Adrenal gland (tissue), 12 donors: ENCODE results near the gene KLHL42. TPM values are rescaled to one million over a fixed set of nuclear protein-coding genes. Genes with fewer than 3 reads are reported as not detected.

ENCODE experiments used
- DNase-seq, 7 donors: peaks; one replicate each; pipeline ENCODE4 v3.0.0-alpha.2; 2019 to 2020
- H3K27ac ChIP-seq, 5 donors: fragments of 200-600 bp; sonication (generic) in 4 of 5; 1 replicate in 3 of 5; 2 replicates in 2 of 5; pipeline versions ENCODE4 v1.5.1 to v1.8.0; 2016 to 2020; ENCODE audit warnings: mild to moderate bottlenecking in 1 of 5
- H3K27me3 ChIP-seq: fragments of 200-600 bp; 2 replicates; pipeline ENCODE4 v1.8.0; 2021
- H3K36me3 ChIP-seq, 2 donors: fragments of 200-600 bp; replicated peaks in 1 of 2; 1 replicate in 1 of 2; 2 replicates in 1 of 2; pipeline versions ENCODE4 v1.5.1 to v1.8.0; 2018 to 2022
- H3K4me1 ChIP-seq, 2 donors: fragments of 200-600 bp; replicated peaks in 1 of 2; 1 replicate in 1 of 2; 2 replicates in 1 of 2; pipeline versions ENCODE4 v1.5.1 to v1.8.0; 2018 to 2021
- H3K4me3 ChIP-seq, 4 donors: fragments of 200-600 bp; sonication (generic) in 3 of 4; one replicate each; pipeline ENCODE4 v1.5.1; 2016 to 2018
- H3K9me3 ChIP-seq, 3 donors: fragments of 200-600 bp; sonication (generic) in 1 of 3; replicated peaks in 1 of 3; 1 replicate in 2 of 3; 2 replicates in 1 of 3; pipeline versions ENCODE4 v1.5.1 to v1.8.0; 2016 to 2021
- CTCF ChIP-seq, 6 experiments: fragments of 450-650 bp in 4 of 6; fragments of 200-600 bp in 2 of 6; sonication (generic) in 1 of 6; IDR thresholded peaks; 1 replicate in 5 of 6; 2 replicates in 1 of 6; pipeline versions ENCODE4 v1.5.1 to v1.8.0; 2016 to 2021; ENCODE audit warnings: antibody characterized with exemption in 6 of 6, mild to moderate bottlenecking in 2 of 6, moderate library complexity in 1 of 6
- POLR2A ChIP-seq, 2 donors: fragments of 450-650 bp; IDR thresholded peaks; one replicate each; pipeline ENCODE4 v1.6.1; 2017; ENCODE audit warnings: antibody characterized with exemption in 2 of 2, mild to moderate bottlenecking in 2 of 2, moderate library complexity in 1 of 2
- WGBS, 4 donors: extraction: QIAGEN DNeasy Blood & Tissue Kit in 2 of 4; methylation state at CpG; one replicate each; pipeline versions ENCODE4 v1.1.5 to v1.1.7; 2013 to 2017; 5-methylcytosine and 5-hydroxymethylcytosine counted together
- intact Hi-C, 2 donors: fragments of 100-400 bp; cut with DNase I; formaldehyde crosslinking; loops; one replicate each; pipeline versions ENCODE4 v1.14.1 to v1.15.0; 2022 to 2023
- polyA plus RNA-seq, 3 donors: library from polyadenylated mRNA; stranded (reverse); fragments of 200-250 nt in 2 of 3; fragments of 350-450 nt in 1 of 3; fragmentation: Illumina TruSeq in 1 of 3; extraction: RNeasy Lipid Tissue Mini Kit (QIAGEN cat#74804) in 1 of 3; gene quantifications; one replicate each; pipeline ENCODE4 v1.2.3, GENCODE V29; 2013 to 2014
- total RNA-seq, 9 donors: library from RNA; depleted of rRNA in 4 of 9; stranded (reverse); fragments of >200 nt in 4 of 9; fragments of 120-200 nt in 1 of 9; fragmentation: NEBNext Ultra II Directional in 1 of 9; extraction: Animal tissue kit (Norgen Biotek cat#: 25700) in 1 of 9; gene quantifications; one replicate each; pipeline versions ENCODE4 v1.1.0 to v1.2.4, GENCODE V29; 2013 to 2023
- donor health status: healthy with polysubstance abuse.
- donor health status: Bipolar disorder and iron deficiency.
- donor health status: DM: yes; HTN: yes; CAD: no.
- donor health status: DM: no; HTN: no; CAD: no.
- donor health status: DM: no; HTN: no; CAD: no.
- donor health status: DM: yes; HTN: yes; CAD: no.

KLHL42 gene
- total and polyA plus RNA-seq, 12 donors, result 7.8 to 23.7 (median 18.4) TPM

GRCh38 chr12:27777141-27777540 is 2.9 kb upstream of the KLHL42 start:
- WGBS, 4 donors, result 75 to 88% (median 82%) methylated on average over 5 of the region's 5 CpGs
- H3K36me3 ChIP-seq, result no peaks in the 10 kb centered on the region
- no peaks in the 10 kb centered on the region for H3K9me3 ChIP-seq
- intact Hi-C loops, result no loop called here
- H3K4me3 ChIP-seq, result no peak overlapping the region
- TF ChIP-seq POLR2A (IDR thresholded peaks at IDR 0.05), result no peak
- no peak for TF ChIP-seq CTCF (IDR thresholded peaks at IDR 0.05)
- no peak for DNase-seq
- H3K4me1 ChIP-seq, result peaks cover 8 to 19% of the 10 kb centered on the region in 2 donors
- no peaks in the 10 kb centered on the region for H3K27me3 ChIP-seq
- no peak overlapping the region for H3K27ac ChIP-seq

DNA sequence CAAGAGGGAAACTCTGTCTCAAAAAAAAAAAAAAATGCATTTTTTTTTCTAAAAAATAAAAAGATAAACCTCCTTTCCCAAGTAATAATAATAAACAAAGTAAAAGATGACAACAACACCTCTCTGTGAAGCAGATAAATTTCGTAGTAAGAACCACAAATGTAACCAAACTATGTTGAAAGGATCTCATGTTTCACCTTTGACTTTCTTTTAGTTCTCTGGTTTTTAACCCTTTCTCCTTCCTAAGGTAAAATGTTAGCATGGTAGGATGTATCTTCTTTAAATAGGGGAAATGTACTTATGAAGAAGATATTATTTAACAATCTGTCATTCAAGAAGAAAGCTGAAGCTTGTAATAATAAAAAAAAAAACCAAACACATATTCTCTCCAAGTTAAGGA is 1.8 kb upstream of the KLHL42 start:
- Histone ChIP-seq H3K27ac (no peak overlapping the region), H3K4me3 (no peak overlapping the region), H3K4me1 (peaks cover 8 to 30% of the 10 kb centered on the region in 2 donors), H3K27me3 (no peaks in the 10 kb centered on the region), H3K36me3 (no peaks in the 10 kb centered on the region), H3K9me3 (no peaks in the 10 kb centered on the region)
- DNase-seq, result no peak
- intact Hi-C loops, result no loop called here
- TF ChIP-seq POLR2A (IDR thresholded peaks at IDR 0.05) (no peak), CTCF (IDR thresholded peaks at IDR 0.05) (no peak)
- 62 to 75% (median 67%) methylated on average over 1 of the region's 1 CpG for WGBS, 4 donors

DNA sequence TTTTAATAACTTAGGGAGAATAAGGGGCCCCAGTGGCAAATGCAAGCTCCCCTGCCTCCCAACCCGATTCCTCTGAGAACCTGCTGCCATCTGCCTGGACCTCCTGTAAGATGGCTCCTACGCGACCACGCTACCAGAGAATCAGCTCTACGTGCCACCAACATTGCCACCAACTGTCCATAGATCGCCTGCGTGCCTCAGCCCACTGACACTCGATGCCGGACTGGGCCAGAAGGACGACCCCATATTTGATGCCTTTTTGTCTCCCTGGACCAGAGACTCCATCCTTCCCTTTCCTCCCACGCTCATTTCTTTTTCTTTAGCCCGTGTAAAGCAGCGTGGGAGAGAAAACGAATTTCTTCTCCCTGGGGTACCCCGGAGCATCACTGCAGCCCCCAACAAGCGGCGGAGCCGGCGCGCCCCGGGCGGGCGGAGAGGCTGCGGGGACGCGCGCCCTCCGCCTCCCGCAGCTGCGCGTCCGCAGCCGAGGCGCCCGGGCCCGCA is 565 bp upstream of the KLHL42 start:
- 1 to 4% (median 3%) methylated on average over 16 to 36 of the region's 36 CpGs for WGBS, 4 donors
- H3K4me3 ChIP-seq, result peak overlapping the region in 3 of 4 donors; percentile 21 to 92 (median 64)
- TF ChIP-seq POLR2A (IDR thresholded peaks at IDR 0.05) (no peak), CTCF (IDR thresholded peaks at IDR 0.05) (no peak)
- no peaks in the 10 kb centered on the region for H3K27me3 ChIP-seq
- H3K27ac ChIP-seq, result peak overlapping the region in 4 of 5 donors; percentile 63 to 96 (median 80)
- intact Hi-C loops, result no loop called here
- H3K36me3 ChIP-seq, result no peaks in the 10 kb centered on the region
- H3K4me1 ChIP-seq, result peaks cover 8 to 30% of the 10 kb centered on the region in 2 donors
- peak in 6 of 7 donors; percentile 8 to 55 (median 20) for DNase-seq
- H3K9me3 ChIP-seq, result no peaks in the 10 kb centered on the region

DNA sequence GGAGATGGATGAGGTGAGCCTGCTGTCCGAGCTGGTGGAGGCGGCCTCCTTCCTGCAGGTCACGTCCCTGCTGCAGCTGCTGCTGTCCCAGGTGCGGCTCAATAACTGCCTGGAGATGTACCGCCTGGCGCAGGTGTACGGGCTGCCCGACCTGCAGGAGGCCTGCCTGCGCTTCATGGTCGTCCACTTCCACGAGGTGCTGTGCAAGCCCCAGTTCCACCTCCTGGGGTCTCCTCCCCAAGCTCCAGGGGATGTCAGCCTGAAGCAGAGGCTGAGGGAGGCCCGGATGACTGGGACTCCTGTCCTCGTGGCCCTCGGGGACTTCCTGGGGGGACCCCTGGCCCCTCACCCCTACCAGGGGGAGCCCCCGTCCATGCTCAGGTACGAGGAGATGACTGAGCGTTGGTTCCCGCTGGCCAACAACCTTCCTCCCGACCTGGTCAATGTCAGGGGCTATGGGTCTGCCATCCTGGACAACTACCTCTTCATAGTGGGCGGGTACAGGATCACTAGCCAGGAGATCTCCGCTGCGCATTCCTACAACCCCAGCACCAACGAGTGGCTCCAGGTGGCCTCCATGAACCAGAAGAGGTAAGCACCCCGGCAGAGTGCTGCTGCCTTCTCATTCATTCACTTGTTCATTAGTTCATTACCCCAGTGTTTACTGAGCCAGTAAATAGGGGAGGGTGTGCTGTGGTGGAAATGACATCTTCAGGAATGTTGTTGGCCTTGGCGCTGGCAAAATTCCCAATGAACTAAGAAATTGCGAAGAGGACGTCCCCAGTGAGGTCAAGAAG is 777 bp downstream of the KLHL42 start:
- intact Hi-C loops, result no loop called here
- no peaks in the 10 kb centered on the region for H3K36me3 ChIP-seq
- H3K4me1 ChIP-seq, result peaks cover 8 to 30% of the 10 kb centered on the region in 2 donors
- H3K27ac ChIP-seq, result peak overlapping the region; percentile 53 to 96 (median 68)
- peak overlapping the region; percentile 22 to 92 (median 66) for H3K4me3 ChIP-seq
- TF ChIP-seq CTCF (IDR thresholded peaks at IDR 0.05) (no peak), POLR2A (IDR thresholded peaks at IDR 0.05) (no peak)
- 13 to 37% (median 14%) methylated on average over 6 to 27 of the region's 27 CpGs for WGBS, 4 donors
- no peaks in the 10 kb centered on the region for H3K9me3 ChIP-seq
- DNase-seq, result peak in 6 of 7 donors; percentile 29 to 69 (median 54)
- H3K27me3 ChIP-seq, result no peaks in the 10 kb centered on the region
